Stimulated activated naive CD8-positive, alpha-beta T cell treated with anti-CD3 and anti-CD28 coated beads, Interleukin-15, Interleukin-2, amounts not matched to agents 100 ng/mL and 50 ng/mL, for 24 hours (primary cell): ENCODE results near the gene TMEM74B.
"Not testable (repeated sequence)": the region's sequence is repeated elsewhere in the genome, so short reads cannot be mapped to it uniquely, and the experiment has no call there.

Source experiments
- H3K27ac Mint-ChIP-seq: one replicate; pipeline ENCODE4 v1.8.0; 2021; ENCODE audit warnings: mild to moderate bottlenecking, mixed read lengths
- H3K27me3 Mint-ChIP-seq: one replicate; pipeline ENCODE4 v1.8.0; 2021; ENCODE audit warnings: mixed read lengths
- H3K36me3 Mint-ChIP-seq: one replicate; pipeline ENCODE4 v1.8.0; 2021; ENCODE audit warnings: low read depth, mixed read lengths
- H3K4me1 Mint-ChIP-seq: one replicate; pipeline ENCODE4 v1.8.0; 2021; ENCODE audit warnings: low read depth, mixed read lengths
- H3K4me3 Mint-ChIP-seq: one replicate; pipeline ENCODE4 v1.8.0; 2021; ENCODE audit warnings: mild to moderate bottlenecking, mixed read lengths
- H3K9me3 Mint-ChIP-seq: one replicate; pipeline ENCODE4 v1.8.0; 2021; ENCODE audit warnings: mixed read lengths

The TMEM74B gene

GRCh38 chr20:1150968-1151367 is 33.8 kb downstream of the TMEM74B start:
- Mint-ChIP-seq H3K36me3 (peaks cover 92% of the 10 kb centered on the region), H3K27ac (no peak overlapping the region), H3K9me3 (peaks cover 3% of the 10 kb centered on the region), H3K4me3 (no peak overlapping the region), H3K27me3 (no peaks in the 10 kb centered on the region), H3K4me1 (peaks cover 22% of the 10 kb centered on the region)

- H3K4me1 Mint-ChIP-seq, result peaks cover 22% of the 10 kb centered on the region
- peaks cover 3% of the 10 kb centered on the region for H3K9me3 Mint-ChIP-seq
- H3K27ac Mint-ChIP-seq, result no peak overlapping the region
- no peak overlapping the region for H3K4me3 Mint-ChIP-seq
- no peaks in the 10 kb centered on the region for H3K27me3 Mint-ChIP-seq
- H3K36me3 Mint-ChIP-seq, result peaks cover 87% of the 10 kb centered on the region
These were observed 34.6 kb downstream of the TMEM74B start for GRCh38 chr20:1150218-1150617.

- H3K27ac Mint-ChIP-seq, H3K27me3 Mint-ChIP-seq, H3K9me3 Mint-ChIP-seq, H3K4me3 Mint-ChIP-seq: not testable (repeated sequence)
- H3K4me1 Mint-ChIP-seq, result peaks cover 22% of the 10 kb centered on the region
- H3K36me3 Mint-ChIP-seq, result peaks cover 83% of the 10 kb centered on the region
These were observed 35.0 kb downstream of the TMEM74B start for GRCh38 chr20:1149812-1150211.

- H3K9me3 Mint-ChIP-seq, result no peaks in the 10 kb centered on the region
- H3K27me3 Mint-ChIP-seq, result no peaks in the 10 kb centered on the region
- H3K4me1 Mint-ChIP-seq, result peaks cover 22% of the 10 kb centered on the region
- peaks cover 81% of the 10 kb centered on the region for H3K36me3 Mint-ChIP-seq
- H3K27ac Mint-ChIP-seq, result no peak overlapping the region
- no peak overlapping the region for H3K4me3 Mint-ChIP-seq
These were observed 37.8 kb downstream of the TMEM74B start for GRCh38 chr20:1146957-1147356.

- Mint-ChIP-seq H3K27me3 (no peaks in the 10 kb centered on the region), H3K36me3 (peaks cover 80% of the 10 kb centered on the region), H3K9me3 (no peaks in the 10 kb centered on the region), H3K4me1 (peaks cover 3% of the 10 kb centered on the region), H3K4me3 (no peak overlapping the region), H3K27ac (no peak overlapping the region)
These were observed 40.2 kb downstream of the TMEM74B start for GRCh38 chr20:1144401-1145172.

GRCh38 chr20:1137236-1137635 is 47.5 kb downstream of the TMEM74B start:
- H3K36me3 Mint-ChIP-seq, result peaks cover 88% of the 10 kb centered on the region
- peaks cover 19% of the 10 kb centered on the region for H3K4me1 Mint-ChIP-seq
- H3K27me3 Mint-ChIP-seq, result no peaks in the 10 kb centered on the region
- H3K27ac Mint-ChIP-seq, result no peak overlapping the region
- H3K9me3 Mint-ChIP-seq, result no peaks in the 10 kb centered on the region
- no peak overlapping the region for H3K4me3 Mint-ChIP-seq

- Mint-ChIP-seq H3K27ac (no peak overlapping the region), H3K9me3 (no peaks in the 10 kb centered on the region), H3K27me3 (no peaks in the 10 kb centered on the region), H3K4me3 (no peak overlapping the region), H3K4me1 (peaks cover 30% of the 10 kb centered on the region), H3K36me3 (peaks cover 93% of the 10 kb centered on the region)
These were observed 49.9 kb downstream of the TMEM74B start for GRCh38 chr20:1134836-1135235.

- H3K4me1 Mint-ChIP-seq, result peaks cover 30% of the 10 kb centered on the region
- H3K27me3 Mint-ChIP-seq, result no peaks in the 10 kb centered on the region
- H3K36me3 Mint-ChIP-seq, result peaks cover 94% of the 10 kb centered on the region
- H3K9me3 Mint-ChIP-seq, result no peaks in the 10 kb centered on the region
- no peak overlapping the region for H3K27ac Mint-ChIP-seq
- no peak overlapping the region for H3K4me3 Mint-ChIP-seq
These were observed 50.4 kb downstream of the TMEM74B start for GRCh38 chr20:1134355-1134754.

GRCh38 chr20:1131354-1131753 is 53.4 kb downstream of the TMEM74B start:
- H3K36me3 Mint-ChIP-seq, result peaks cover 86% of the 10 kb centered on the region
- H3K4me1 Mint-ChIP-seq, result peaks cover 30% of the 10 kb centered on the region
- no peak overlapping the region for H3K27ac Mint-ChIP-seq
- no peaks in the 10 kb centered on the region for H3K27me3 Mint-ChIP-seq
- no peaks in the 10 kb centered on the region for H3K9me3 Mint-ChIP-seq
- H3K4me3 Mint-ChIP-seq, result no peak overlapping the region

GRCh38 chr20:1130847-1131246 is 53.9 kb downstream of the TMEM74B start:
- Mint-ChIP-seq H3K27ac (no peak overlapping the region), H3K9me3 (no peaks in the 10 kb centered on the region), H3K4me1 (peaks cover 30% of the 10 kb centered on the region), H3K36me3 (peaks cover 86% of the 10 kb centered on the region), H3K27me3 (no peaks in the 10 kb centered on the region), H3K4me3 (no peak overlapping the region)
